Measurements from ENCODE around the gene CNTN6. TPM values are rescaled to one million over a fixed set of nuclear protein-coding genes. Genes with fewer than 3 reads are reported as not detected.
"Not testable (repeated sequence)": the region's sequence is repeated elsewhere in the genome, so short reads cannot be mapped to it uniquely, and the experiment has no call there.

The CNTN6 gene
- total and polyA plus RNA-seq, 2 donors, result 0.52 TPM; not detected in 1

DNA sequence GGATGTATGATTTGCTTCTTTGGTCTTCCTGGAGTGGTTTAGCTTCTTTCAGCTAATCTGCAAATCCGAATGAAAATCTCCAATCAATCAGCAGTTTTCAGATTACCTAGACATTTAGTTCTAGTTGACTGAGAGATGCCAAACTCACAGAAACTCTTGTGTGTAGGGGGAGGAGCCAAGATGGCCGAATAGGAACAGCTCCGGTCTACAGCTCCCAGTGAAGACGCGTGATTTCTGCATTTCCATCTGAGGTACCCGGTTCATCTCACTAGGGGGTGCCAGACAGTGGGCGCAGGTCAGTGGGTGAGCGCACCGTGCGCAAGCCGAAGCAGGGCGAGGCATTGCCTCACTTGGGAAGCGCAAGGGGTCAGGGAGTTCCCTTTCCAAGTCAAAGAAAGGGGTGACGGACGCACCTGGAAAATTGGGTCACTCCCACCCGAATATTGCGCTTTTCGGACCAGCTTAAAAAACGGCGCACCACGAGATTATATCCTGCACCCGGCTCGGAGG is 294.6 kb downstream of the CNTN6 start:
- H3K9me3 ChIP-seq (ENCODE audit: control insufficient read depth in 2 of 2, insufficient read depth in 1 of 2, low read length in 1 of 2); H3K4me3 ChIP-seq (ENCODE audit: low read length in 2 of 2); H3K36me3 ChIP-seq (ENCODE audit: control insufficient read depth in 2 of 2, insufficient read depth in 2 of 2, low read length in 1 of 2); H3K27ac ChIP-seq (ENCODE audit: low read depth in 1 of 2, low read length in 1 of 2); H3K4me1 ChIP-seq (ENCODE audit: control insufficient read depth in 2 of 2, insufficient read depth in 2 of 2, low read length in 2 of 2); H3K27me3 ChIP-seq (ENCODE audit: control insufficient read depth in 2 of 2, insufficient read depth in 1 of 2, low read length in 1 of 2); DNase-seq (ENCODE audit: low read depth in 6 of 9, low spot score in 9 of 9): not testable (repeated sequence)
- WGBS, result 98% methylated on average over 23 of the region's 23 CpGs

DNA sequence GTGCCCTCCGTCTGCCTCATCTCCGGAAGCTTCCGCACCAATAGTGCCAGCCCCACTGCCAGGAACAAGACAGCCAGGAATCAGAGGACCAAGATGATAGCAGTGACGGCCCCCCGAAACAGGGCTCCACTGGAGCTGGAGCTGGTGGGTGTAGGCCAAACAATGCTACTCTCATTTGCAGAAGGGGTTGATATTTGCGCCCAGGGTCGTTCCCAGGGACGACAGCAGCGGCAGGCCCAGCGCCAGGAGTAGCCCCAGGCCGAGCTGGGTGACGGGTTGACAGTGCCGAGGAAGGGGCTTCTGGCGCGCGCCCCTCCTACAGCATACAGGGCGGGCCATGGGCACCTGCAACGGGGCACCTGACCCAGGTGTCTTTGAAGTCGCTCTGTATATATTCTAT is 301.4 kb downstream of the CNTN6 start:
- H3K36me3 ChIP-seq (ENCODE audit: control insufficient read depth in 2 of 2, insufficient read depth in 2 of 2, low read length in 1 of 2), result no peaks in the 10 kb centered on the region
- no peak overlapping the region for H3K27ac ChIP-seq (ENCODE audit: low read depth in 1 of 2, low read length in 1 of 2)
- H3K4me3 ChIP-seq (ENCODE audit: low read length in 2 of 2), result no peak overlapping the region
- no peaks in the 10 kb centered on the region for H3K4me1 ChIP-seq (ENCODE audit: control insufficient read depth in 2 of 2, insufficient read depth in 2 of 2, low read length in 2 of 2)
- WGBS, result 97% methylated on average over 19 of the region's 19 CpGs
- DNase-seq (ENCODE audit: low read depth in 6 of 9, low spot score in 9 of 9), result no peak
- H3K27me3 ChIP-seq (ENCODE audit: control insufficient read depth in 2 of 2, insufficient read depth in 1 of 2, low read length in 1 of 2), result no peaks in the 10 kb centered on the region
- H3K9me3 ChIP-seq (ENCODE audit: control insufficient read depth in 2 of 2, insufficient read depth in 1 of 2, low read length in 1 of 2), result peaks cover 2 to 7% of the 10 kb centered on the region in 2 donors

DNA sequence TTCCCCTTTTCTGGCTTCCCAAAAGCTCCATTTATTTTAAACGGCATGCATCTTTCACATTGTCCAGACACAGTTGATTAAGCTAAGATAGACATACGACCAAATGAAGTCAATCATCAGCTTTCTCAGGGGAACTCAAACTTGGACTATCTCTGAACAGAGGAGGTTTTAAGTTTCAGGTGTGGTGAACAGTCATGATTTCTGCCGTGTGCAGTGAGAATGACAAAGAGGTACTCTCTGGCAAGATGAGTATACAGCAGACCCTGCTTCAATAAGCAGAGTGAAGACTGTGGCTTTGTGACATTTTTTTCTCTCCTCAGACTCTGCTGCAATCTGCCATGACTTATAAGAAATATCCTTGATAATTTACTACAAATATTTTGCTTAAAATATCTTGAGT is 307.7 kb downstream of the CNTN6 start:
- Histone ChIP-seq H3K27ac (ENCODE audit: low read depth in 1 of 2, low read length in 1 of 2) (no peak overlapping the region), H3K4me3 (ENCODE audit: low read length in 2 of 2) (no peak overlapping the region), H3K27me3 (ENCODE audit: control insufficient read depth in 2 of 2, insufficient read depth in 1 of 2, low read length in 1 of 2) (no peaks in the 10 kb centered on the region), H3K9me3 (ENCODE audit: control insufficient read depth in 2 of 2, insufficient read depth in 1 of 2, low read length in 1 of 2) (no peaks in the 10 kb centered on the region), H3K4me1 (ENCODE audit: control insufficient read depth in 2 of 2, insufficient read depth in 2 of 2, low read length in 2 of 2) (no peaks in the 10 kb centered on the region), H3K36me3 (ENCODE audit: control insufficient read depth in 2 of 2, insufficient read depth in 2 of 2, low read length in 1 of 2) (no peaks in the 10 kb centered on the region)
- no peak for DNase-seq (ENCODE audit: low read depth in 6 of 9, low spot score in 9 of 9)
- WGBS, result 95% methylated on average over 3 of the region's 3 CpGs

DNA sequence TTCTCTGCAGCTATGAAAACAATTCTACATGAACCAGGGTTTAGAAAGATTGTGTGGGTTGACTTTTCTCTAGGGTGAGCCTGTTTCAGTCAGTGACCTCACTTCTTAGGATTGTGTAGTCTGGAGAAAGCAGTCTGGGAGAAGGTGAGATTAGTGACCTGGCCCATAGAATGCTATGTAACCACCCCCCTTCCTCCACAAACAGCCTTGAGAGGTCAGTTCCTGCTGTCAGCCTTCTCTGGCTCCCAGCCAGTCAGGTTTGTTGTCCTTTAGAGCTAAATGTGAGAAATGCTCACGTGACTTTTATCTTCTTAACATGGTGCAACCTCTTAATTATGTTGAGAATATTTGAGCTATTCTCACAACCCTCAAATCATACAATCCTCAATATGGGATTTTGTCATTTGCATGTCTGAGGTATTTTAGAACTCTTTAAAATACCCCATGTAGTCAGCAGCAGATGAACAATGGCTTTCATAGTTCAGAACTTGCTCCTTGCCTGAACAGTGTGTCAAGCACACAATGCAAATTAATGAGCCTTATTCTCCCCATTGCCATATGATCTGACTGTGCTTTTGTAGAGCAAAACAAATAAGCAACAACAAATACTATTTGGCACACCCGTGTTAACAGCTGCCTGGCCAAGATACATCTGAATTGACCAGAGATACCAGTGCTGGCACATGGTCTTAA is 311.6 kb downstream of the CNTN6 start:
- H3K27ac ChIP-seq (ENCODE audit: low read depth in 1 of 2, low read length in 1 of 2), result no peak overlapping the region
- no peaks in the 10 kb centered on the region for H3K9me3 ChIP-seq (ENCODE audit: control insufficient read depth in 2 of 2, insufficient read depth in 1 of 2, low read length in 1 of 2)
- no peaks in the 10 kb centered on the region for H3K36me3 ChIP-seq (ENCODE audit: control insufficient read depth in 2 of 2, insufficient read depth in 2 of 2, low read length in 1 of 2)
- H3K27me3 ChIP-seq (ENCODE audit: control insufficient read depth in 2 of 2, insufficient read depth in 1 of 2, low read length in 1 of 2), result no peaks in the 10 kb centered on the region
- no peaks in the 10 kb centered on the region for H3K4me1 ChIP-seq (ENCODE audit: control insufficient read depth in 2 of 2, insufficient read depth in 2 of 2, low read length in 2 of 2)
- DNase-seq (ENCODE audit: low read depth in 6 of 9, low spot score in 9 of 9), result no peak
- 70% methylated on average over 2 of the region's 2 CpGs for WGBS
- no peak overlapping the region for H3K4me3 ChIP-seq (ENCODE audit: low read length in 2 of 2)

DNA sequence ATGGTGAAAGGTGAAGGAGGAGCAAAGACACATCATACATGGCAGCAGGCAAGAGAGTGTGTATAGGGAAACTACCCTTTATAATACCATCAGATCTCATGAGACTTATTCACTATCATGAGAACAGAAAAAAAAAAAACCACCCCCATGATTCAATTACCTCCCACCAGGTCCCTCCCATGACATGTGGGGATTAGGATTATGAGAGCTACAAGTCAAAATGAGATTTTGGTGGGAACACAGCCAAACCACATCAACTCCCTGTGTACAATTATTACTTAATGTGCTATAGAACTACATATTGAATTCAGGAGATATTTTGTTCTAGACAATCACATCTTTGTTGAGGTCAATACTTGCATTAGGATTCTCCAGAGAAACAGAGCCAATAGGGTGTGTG is 313.4 kb downstream of the CNTN6 start:
- Histone ChIP-seq H3K4me1 (ENCODE audit: control insufficient read depth in 2 of 2, insufficient read depth in 2 of 2, low read length in 2 of 2) (no peaks in the 10 kb centered on the region), H3K27ac (ENCODE audit: low read depth in 1 of 2, low read length in 1 of 2) (no peak overlapping the region), H3K4me3 (ENCODE audit: low read length in 2 of 2) (no peak overlapping the region), H3K9me3 (ENCODE audit: control insufficient read depth in 2 of 2, insufficient read depth in 1 of 2, low read length in 1 of 2) (no peaks in the 10 kb centered on the region), H3K36me3 (ENCODE audit: control insufficient read depth in 2 of 2, insufficient read depth in 2 of 2, low read length in 1 of 2) (no peaks in the 10 kb centered on the region), H3K27me3 (ENCODE audit: control insufficient read depth in 2 of 2, insufficient read depth in 1 of 2, low read length in 1 of 2) (no peaks in the 10 kb centered on the region)
- no peak for DNase-seq (ENCODE audit: low read depth in 6 of 9, low spot score in 9 of 9)

DNA sequence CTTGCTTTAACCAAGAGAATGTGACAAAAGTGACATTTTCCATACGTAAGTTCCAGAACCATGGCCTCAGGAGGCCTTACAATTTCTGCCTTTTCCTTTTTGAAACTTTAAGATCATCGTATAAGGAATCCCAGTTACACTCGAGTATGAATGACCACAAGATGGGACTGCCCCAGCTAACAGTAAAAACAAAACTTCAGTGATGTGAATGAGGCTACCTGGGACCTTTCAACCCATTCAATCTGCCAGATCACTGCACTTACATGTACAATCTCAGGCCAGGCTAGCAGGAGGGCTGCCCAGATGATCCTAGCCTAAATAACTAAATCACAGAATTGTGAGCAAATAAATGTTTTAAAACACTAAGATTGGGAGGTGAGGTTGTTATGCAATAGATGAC is 328.8 kb downstream of the CNTN6 start:
- H3K4me1 ChIP-seq (ENCODE audit: control insufficient read depth in 2 of 2, insufficient read depth in 2 of 2, low read length in 2 of 2), result no peaks in the 10 kb centered on the region
- 90% methylated on average over 3 of the region's 3 CpGs for WGBS
- no peak for DNase-seq (ENCODE audit: low read depth in 6 of 9, low spot score in 9 of 9)
- no peak overlapping the region for H3K27ac ChIP-seq (ENCODE audit: low read depth in 1 of 2, low read length in 1 of 2)
- no peaks in the 10 kb centered on the region for H3K27me3 ChIP-seq (ENCODE audit: control insufficient read depth in 2 of 2, insufficient read depth in 1 of 2, low read length in 1 of 2)
- H3K36me3 ChIP-seq (ENCODE audit: control insufficient read depth in 2 of 2, insufficient read depth in 2 of 2, low read length in 1 of 2), result no peaks in the 10 kb centered on the region
- no peak overlapping the region for H3K4me3 ChIP-seq (ENCODE audit: low read length in 2 of 2)
- H3K9me3 ChIP-seq (ENCODE audit: control insufficient read depth in 2 of 2, insufficient read depth in 1 of 2, low read length in 1 of 2), result no peaks in the 10 kb centered on the region

DNA sequence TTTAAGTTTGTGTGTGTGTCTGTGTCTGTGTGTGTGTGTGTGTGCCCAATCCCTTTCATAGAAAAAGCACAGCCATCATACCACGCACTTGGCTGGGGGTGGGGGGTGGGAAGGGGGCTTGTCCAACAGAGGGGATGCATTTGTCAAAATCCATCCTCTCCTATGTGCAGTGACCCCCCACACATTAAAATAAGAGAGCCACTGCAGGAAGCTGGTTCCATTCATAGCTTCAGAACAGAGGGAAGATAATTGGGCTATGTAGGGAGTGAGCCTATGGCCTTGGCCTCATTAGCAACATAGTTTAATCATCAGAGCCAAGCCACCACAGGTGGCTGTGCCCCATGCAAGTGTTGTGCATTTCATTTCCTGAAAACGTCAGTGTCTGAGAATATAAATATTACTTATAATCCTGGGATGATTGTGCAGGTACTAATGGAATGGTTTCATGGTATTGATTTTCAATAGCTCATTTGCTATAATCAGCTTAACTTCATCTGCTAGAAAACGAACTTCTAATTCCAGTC is 330.8 kb downstream of the CNTN6 start:
- no peaks in the 10 kb centered on the region for H3K36me3 ChIP-seq (ENCODE audit: control insufficient read depth in 2 of 2, insufficient read depth in 2 of 2, low read length in 1 of 2)
- no peak overlapping the region for H3K27ac ChIP-seq (ENCODE audit: low read depth in 1 of 2, low read length in 1 of 2)
- H3K4me3 ChIP-seq (ENCODE audit: low read length in 2 of 2), result no peak overlapping the region
- 75% methylated on average over 3 of the region's 3 CpGs for WGBS
- no peaks in the 10 kb centered on the region for H3K9me3 ChIP-seq (ENCODE audit: control insufficient read depth in 2 of 2, insufficient read depth in 1 of 2, low read length in 1 of 2)
- no peaks in the 10 kb centered on the region for H3K27me3 ChIP-seq (ENCODE audit: control insufficient read depth in 2 of 2, insufficient read depth in 1 of 2, low read length in 1 of 2)
- H3K4me1 ChIP-seq (ENCODE audit: control insufficient read depth in 2 of 2, insufficient read depth in 2 of 2, low read length in 2 of 2), result no peaks in the 10 kb centered on the region
- no peak for DNase-seq (ENCODE audit: low read depth in 6 of 9, low spot score in 9 of 9)

DNA sequence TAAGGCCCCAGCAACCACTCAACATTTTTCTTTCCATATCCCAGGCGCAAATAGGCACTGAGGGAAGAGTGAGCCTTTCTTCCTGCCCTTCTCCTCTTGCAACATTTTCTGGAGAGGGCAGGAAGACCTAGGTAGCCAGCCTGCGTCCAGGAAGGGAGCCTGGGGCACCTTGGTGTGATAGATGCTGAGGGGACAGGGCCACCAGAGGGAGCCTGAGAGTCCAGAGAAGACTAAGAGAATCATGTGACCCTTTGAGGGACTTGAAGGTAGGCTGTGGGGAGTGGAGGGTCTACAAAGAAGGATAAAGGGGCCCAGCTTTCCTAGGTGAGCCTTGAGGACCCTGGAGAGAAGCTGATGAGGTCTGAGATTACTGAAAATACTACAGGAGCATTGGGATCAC is 346.6 kb downstream of the CNTN6 start:
- H3K36me3 ChIP-seq (ENCODE audit: control insufficient read depth in 2 of 2, insufficient read depth in 2 of 2, low read length in 1 of 2), result no peaks in the 10 kb centered on the region
- H3K27me3 ChIP-seq (ENCODE audit: control insufficient read depth in 2 of 2, insufficient read depth in 1 of 2, low read length in 1 of 2), result no peaks in the 10 kb centered on the region
- WGBS, result 92% methylated on average over 2 of the region's 2 CpGs
- H3K27ac ChIP-seq (ENCODE audit: low read depth in 1 of 2, low read length in 1 of 2), result no peak overlapping the region
- H3K9me3 ChIP-seq (ENCODE audit: control insufficient read depth in 2 of 2, insufficient read depth in 1 of 2, low read length in 1 of 2), result peaks cover 0 to 14% of the 10 kb centered on the region in 2 donors
- DNase-seq (ENCODE audit: low read depth in 6 of 9, low spot score in 9 of 9), result no peak
- no peaks in the 10 kb centered on the region for H3K4me1 ChIP-seq (ENCODE audit: control insufficient read depth in 2 of 2, insufficient read depth in 2 of 2, low read length in 2 of 2)
- H3K4me3 ChIP-seq (ENCODE audit: low read length in 2 of 2), result no peak overlapping the region

DNA sequence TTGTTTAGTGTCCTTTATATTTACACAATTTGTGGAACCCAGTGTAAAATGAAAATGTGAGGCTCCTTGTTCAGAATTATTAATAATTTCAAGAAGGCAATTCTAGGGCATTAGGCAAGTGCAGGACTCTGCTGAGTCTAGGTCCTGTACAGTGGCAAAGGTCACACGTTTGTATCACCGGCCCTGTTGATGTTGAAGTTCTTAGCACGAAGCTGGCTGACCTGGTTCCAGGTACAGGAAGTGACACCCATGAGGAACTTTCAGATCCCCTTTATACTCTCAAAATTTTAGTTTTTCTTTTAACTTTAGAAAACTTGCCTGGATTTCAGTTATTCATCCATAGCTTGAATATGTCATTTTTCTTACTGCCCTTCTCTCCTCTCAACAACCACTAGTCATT is 349.4 kb downstream of the CNTN6 start:
- Histone ChIP-seq H3K4me1 (ENCODE audit: control insufficient read depth in 2 of 2, insufficient read depth in 2 of 2, low read length in 2 of 2) (no peaks in the 10 kb centered on the region), H3K36me3 (ENCODE audit: control insufficient read depth in 2 of 2, insufficient read depth in 2 of 2, low read length in 1 of 2) (no peaks in the 10 kb centered on the region), H3K27me3 (ENCODE audit: control insufficient read depth in 2 of 2, insufficient read depth in 1 of 2, low read length in 1 of 2) (no peaks in the 10 kb centered on the region), H3K9me3 (ENCODE audit: control insufficient read depth in 2 of 2, insufficient read depth in 1 of 2, low read length in 1 of 2) (peaks cover 0 to 10% of the 10 kb centered on the region in 2 donors), H3K4me3 (ENCODE audit: low read length in 2 of 2) (no peak overlapping the region), H3K27ac (ENCODE audit: low read depth in 1 of 2, low read length in 1 of 2) (no peak overlapping the region)
- WGBS, result 91% methylated on average over 3 of the region's 3 CpGs
- DNase-seq (ENCODE audit: low read depth in 6 of 9, low spot score in 9 of 9), result no peak

Data from thymus (tissue), 11 donors.